CD4-positive, alpha-beta T cell treated with Interferon alpha-2 for 1 hour (primary cell): Measurements from ENCODE around the gene CHRDL2.

Experiments
- DNase-seq, 2 donors: peaks; one replicate each; pipeline ENCODE4 v3.0.0-alpha.2; 2020 to 2022

CHRDL2 gene

GRCh38 chr11:74710281-74710938 lies 20.8 kb downstream of the CHRDL2 start:
- no peak for DNase-seq

- no peak for DNase-seq
Observed at GRCh38 chr11:74709175-74709574, 22.1 kb downstream of the CHRDL2 start.

- DNase-seq, result no peak
Observed at GRCh38 chr11:74707602-74708510, 23.4 kb downstream of the CHRDL2 start.

GRCh38 chr11:74707182-74707581 lies 24.0 kb downstream of the CHRDL2 start:
- no peak for DNase-seq

- DNase-seq, result no peak
Observed at GRCh38 chr11:74703211-74703610, 28.0 kb downstream of the CHRDL2 start.

- peak; percentile 38 to 59 for DNase-seq
Observed at GRCh38 chr11:74702383-74703007, 28.7 kb downstream of the CHRDL2 start.

GRCh38 chr11:74701351-74701750 lies 29.9 kb downstream of the CHRDL2 start:
- no peak for DNase-seq

GRCh38 chr11:74699615-74700396 lies 31.4 kb downstream of the CHRDL2 start:
- DNase-seq, result no peak

- no peak for DNase-seq
Observed at GRCh38 chr11:74697722-74698121, 33.5 kb downstream of the CHRDL2 start.

GRCh38 chr11:74696939-74697675 lies 34.1 kb downstream of the CHRDL2 start:
- no peak for DNase-seq

GRCh38 chr11:74696500-74696899 lies 34.7 kb downstream of the CHRDL2 start:
- DNase-seq, result no peak

GRCh38 chr11:74695705-74696280 lies 35.4 kb downstream of the CHRDL2 start:
- no peak for DNase-seq

- no peak for DNase-seq
Observed at GRCh38 chr11:74694136-74694930, 36.9 kb downstream of the CHRDL2 start.

GRCh38 chr11:74693531-74693930 lies 37.7 kb downstream of the CHRDL2 start:
- DNase-seq, result no peak

- DNase-seq, result no peak
Observed at GRCh38 chr11:74691755-74692154, 39.5 kb downstream of the CHRDL2 start.

- no peak for DNase-seq
Observed at GRCh38 chr11:74689666-74690065, 41.6 kb downstream of the CHRDL2 start.

GRCh38 chr11:74687237-74688023 lies 43.8 kb downstream of the CHRDL2 start:
- DNase-seq, result no peak

- DNase-seq, result no peak
Observed at GRCh38 chr11:74686792-74687191, 44.4 kb downstream of the CHRDL2 start.

- DNase-seq, result peak; percentile 15 to 36
Observed at GRCh38 chr11:74685905-74686304, 45.3 kb downstream of the CHRDL2 start.

- DNase-seq, result no peak
Observed at GRCh38 chr11:74685338-74685737, 45.9 kb downstream of the CHRDL2 start.
